ENCODE data around the gene UBE2D3. TPM values are rescaled to one million over a fixed set of nuclear protein-coding genes. Genes with fewer than 3 reads are reported as not detected.
"Not testable (repeated sequence)": the region's sequence is repeated elsewhere in the genome, so short reads cannot be mapped to it uniquely, and the experiment has no call there.

The UBE2D3 gene
- total RNA-seq, 1 donor from 2014 or later, result 289 TPM

GRCh38 chr4:102867278-102868152, 40.2 kb upstream of the UBE2D3 start:
- Histone ChIP-seq H3K9me3 (no peaks in the 10 kb centered on the region), H3K4me3 (peak overlapping the region; percentile 78), H3K4me1 (peaks cover 31% of the 10 kb centered on the region), H3K27me3 (ENCODE audit: low read depth) (no peaks in the 10 kb centered on the region), H3K27ac (peak overlapping the region; percentile 94), H3K36me3 (no peaks in the 10 kb centered on the region)
- ATAC-seq (no peak), DNase-seq (no peak)
- no peak for TF ChIP-seq CTCF (IDR thresholded peaks at IDR 0.05)
- intact Hi-C loops (cut with DNase I), result no loop called here

- H3K4me1 ChIP-seq, result peaks cover 21% of the 10 kb centered on the region
- H3K4me3 ChIP-seq; H3K27ac ChIP-seq; H3K36me3 ChIP-seq; H3K27me3 ChIP-seq (ENCODE audit: low read depth); H3K9me3 ChIP-seq; DNase-seq; ATAC-seq; intact Hi-C loops (cut with DNase I): not testable (repeated sequence)
These were observed 38.0 kb upstream of the UBE2D3 start for GRCh38 chr4:102865327-102865726.

GRCh38 chr4:102862747-102863146, 35.4 kb upstream of the UBE2D3 start:
- no peak overlapping the region for H3K4me3 ChIP-seq
- TF ChIP-seq CTCF (IDR thresholded peaks at IDR 0.05), result no peak
- H3K4me1 ChIP-seq, result peaks cover 9% of the 10 kb centered on the region
- no peak overlapping the region for H3K27ac ChIP-seq
- H3K9me3 ChIP-seq, result peaks cover 9% of the 10 kb centered on the region
- H3K36me3 ChIP-seq, result no peaks in the 10 kb centered on the region
- intact Hi-C loops (cut with DNase I), result no loop called here
- ATAC-seq, result no peak
- H3K27me3 ChIP-seq (ENCODE audit: low read depth), result no peaks in the 10 kb centered on the region
- DNase-seq, result no peak

- Histone ChIP-seq H3K27ac (no peak overlapping the region), H3K4me3 (no peak overlapping the region), H3K36me3 (no peaks in the 10 kb centered on the region), H3K4me1 (peaks cover 3% of the 10 kb centered on the region), H3K27me3 (ENCODE audit: low read depth) (no peaks in the 10 kb centered on the region), H3K9me3 (peaks cover 9% of the 10 kb centered on the region)
- DNase-seq (no peak), ATAC-seq (no peak)
- TF ChIP-seq CTCF (IDR thresholded peaks at IDR 0.05), result no peak
- intact Hi-C loops (cut with DNase I), result no loop called here
These were observed 34.7 kb upstream of the UBE2D3 start for GRCh38 chr4:102862016-102862415.

GRCh38 chr4:102860611-102861324, 33.4 kb upstream of the UBE2D3 start:
- Histone ChIP-seq H3K4me3 (no peak overlapping the region), H3K36me3 (no peaks in the 10 kb centered on the region), H3K27ac (no peak overlapping the region), H3K9me3 (peaks cover 9% of the 10 kb centered on the region), H3K27me3 (ENCODE audit: low read depth) (no peaks in the 10 kb centered on the region), H3K4me1 (no peaks in the 10 kb centered on the region)
- intact Hi-C loops (cut with DNase I), result no loop called here
- no peak for ATAC-seq
- DNase-seq, result no peak
- TF ChIP-seq CTCF (IDR thresholded peaks at IDR 0.05), result no peak
